Left ventricle myocardium inferior (tissue), 1 donor: Measurements from ENCODE around the gene KANTR. TPM values are rescaled to one million over a fixed set of nuclear protein-coding genes. Genes with fewer than 3 reads are reported as not detected.
A peak's percentile ranks its signal among the peaks of the same experiment; 100 is the strongest.

Experiments used
- DNase-seq: peaks from one replicate; pipeline ENCODE4 v3.0.0-alpha.2; 2020
- H3K27ac ChIP-seq: fragments of 200-600 bp; replicated peaks from 2 replicates; pipeline ENCODE4 v1.8.0; 2021
- H3K27me3 ChIP-seq: fragments of 200-600 bp; 2 replicates; pipeline ENCODE4 v1.8.0; 2021; ENCODE audit warnings: low read depth
- H3K36me3 ChIP-seq: fragments of 200-600 bp; 2 replicates; pipeline ENCODE4 v1.8.0; 2021
- H3K4me1 ChIP-seq: fragments of 200-600 bp; 2 replicates; pipeline ENCODE4 v1.8.0; 2021
- H3K4me3 ChIP-seq: fragments of 200-600 bp; 2 replicates; pipeline ENCODE4 v1.8.0; 2021; ENCODE audit warnings: mild to moderate bottlenecking, moderate library complexity
- H3K9me3 ChIP-seq: fragments of 200-600 bp; replicated peaks from 2 replicates; pipeline ENCODE4 v1.8.0; 2021
- CTCF ChIP-seq: fragments of 200-600 bp; IDR thresholded peaks from 2 replicates; pipeline ENCODE4 v1.8.0; 2021; ENCODE audit warnings: antibody characterized with exemption, mild to moderate bottlenecking, borderline replicate concordance
- intact Hi-C: fragments of 100-400 bp; cut with micrococcal nuclease; formaldehyde crosslinking; loops from one replicate; pipeline ENCODE4 v1.11.0; 2022
- total RNA-seq: library from RNA; stranded (reverse); fragmentation: NEBNext Ultra II Directional; extraction: Animal tissue kit (Norgen Biotek cat#: 25700); gene quantifications from one replicate; pipeline ENCODE4 v1.2.1, GENCODE V29; 2021
- donor health status: DM: no; HTN: yes; CAD: no; lungs with severe emphysema.

The KANTR gene
- total RNA-seq, 1 donor from 2014 or later: 5.0 TPM

- Histone ChIP-seq H3K4me1 (peaks cover 52% of the 10 kb centered on the region), H3K4me3 (peak overlapping the region; percentile 85), H3K36me3 (peaks cover 16% of the 10 kb centered on the region), H3K27ac (peak overlapping the region; percentile 88), H3K9me3 (no peaks in the 10 kb centered on the region), H3K27me3 (no peaks in the 10 kb centered on the region)
- TF ChIP-seq CTCF: no peak
- intact Hi-C loops: no loop called here
- no peak for DNase-seq
Observed at GRCh38 chrX:53082773-53083616, 10.9 kb upstream of the KANTR start.

- no peak for TF ChIP-seq CTCF
- peaks cover 54% of the 10 kb centered on the region for H3K4me1 ChIP-seq
- no peaks in the 10 kb centered on the region for H3K27me3 ChIP-seq
- H3K27ac ChIP-seq: no peak overlapping the region
- intact Hi-C loops: no loop called here
- no peak for DNase-seq
- H3K36me3 ChIP-seq: peaks cover 16% of the 10 kb centered on the region
- no peaks in the 10 kb centered on the region for H3K9me3 ChIP-seq
- H3K4me3 ChIP-seq: peak overlapping the region; percentile 85
Observed at GRCh38 chrX:53084043-53084570, 9.8 kb upstream of the KANTR start.

- Histone ChIP-seq H3K27ac (peak overlapping the region; percentile 88), H3K36me3 (peaks cover 16% of the 10 kb centered on the region), H3K4me1 (peaks cover 54% of the 10 kb centered on the region), H3K9me3 (no peaks in the 10 kb centered on the region), H3K27me3 (no peaks in the 10 kb centered on the region), H3K4me3 (no peak overlapping the region)
- intact Hi-C loops: no loop called here
- TF ChIP-seq CTCF: no peak
- DNase-seq: no peak
Observed at GRCh38 chrX:53084863-53085262, 9.1 kb upstream of the KANTR start.

GRCh38 chrX:53085661-53086229 lies 8.2 kb upstream of the KANTR start:
- TF ChIP-seq CTCF: no peak
- Histone ChIP-seq H3K9me3 (no peaks in the 10 kb centered on the region), H3K4me1 (peaks cover 54% of the 10 kb centered on the region), H3K27ac (peak overlapping the region; percentile 88), H3K4me3 (no peak overlapping the region), H3K27me3 (no peaks in the 10 kb centered on the region), H3K36me3 (peaks cover 16% of the 10 kb centered on the region)
- no peak for DNase-seq
- intact Hi-C loops: no loop called here

GRCh38 chrX:53086464-53086863 lies 7.5 kb upstream of the KANTR start:
- no peaks in the 10 kb centered on the region for H3K27me3 ChIP-seq
- H3K4me3 ChIP-seq: peak overlapping the region; percentile 11
- H3K27ac ChIP-seq: peak overlapping the region; percentile 88
- DNase-seq: peak; percentile 68
- H3K9me3 ChIP-seq: no peaks in the 10 kb centered on the region
- TF ChIP-seq CTCF: no peak
- H3K36me3 ChIP-seq: peaks cover 16% of the 10 kb centered on the region
- peaks cover 54% of the 10 kb centered on the region for H3K4me1 ChIP-seq
- intact Hi-C loops: no loop called here
